Smooth muscle cell (in vitro differentiated cells): ENCODE data around the gene COPS9. TPM values are rescaled to one million over a fixed set of nuclear protein-coding genes. Genes with fewer than 3 reads are reported as not detected.

Source experiments
- DNase-seq: peaks from one replicate; lab custom pipeline; 2025; ENCODE audit not compliant: unreplicated experiment; lab: John Stamatoyannopoulos, UW
- H2AFZ ChIP-seq: fragments of 200-600 bp; sonication (generic); 2 replicates; pipeline ENCODE4 v1.6.0; 2016; ENCODE audit warnings: antibody characterized with exemption, low read depth, mild to moderate bottlenecking
- H3F3A ChIP-seq: fragments of 200-600 bp; sonication (generic); 2 replicates; pipeline ENCODE4 v1.6.0; 2017; ENCODE audit warnings: antibody characterized with exemption, low read depth
- H3K27ac ChIP-seq: fragments of 200-600 bp; sonication (generic); 2 replicates; pipeline ENCODE4 v1.5.1; 2016; ENCODE audit warnings: low read depth, mild to moderate bottlenecking
- H3K27me3 ChIP-seq: fragments of 200-600 bp; sonication (generic); 2 replicates; pipeline ENCODE4 v1.6.1; 2016; ENCODE audit warnings: low read depth, mild to moderate bottlenecking
- H3K36me3 ChIP-seq: fragments of 200-600 bp; sonication (generic); 2 replicates; pipeline ENCODE4 v1.5.1; 2016; ENCODE audit warnings: low read depth
- H3K4me1 ChIP-seq: fragments of 200-600 bp; sonication (generic); 2 replicates; pipeline ENCODE4 v1.5.1; 2016; ENCODE audit warnings: low read depth
- H3K4me2 ChIP-seq: fragments of 200-600 bp; sonication (generic); 2 replicates; pipeline ENCODE4 v1.6.0; 2016; ENCODE audit warnings: mild to moderate bottlenecking
- H3K4me3 ChIP-seq: fragments of 200-600 bp; sonication (generic); 2 replicates; pipeline ENCODE4 v1.5.1; 2016; ENCODE audit warnings: mild to moderate bottlenecking
- H3K79me2 ChIP-seq: fragments of 200-600 bp; sonication (generic); 2 replicates; pipeline ENCODE4 v1.6.0; 2016; ENCODE audit warnings: low read depth, mild to moderate bottlenecking
- H3K9ac ChIP-seq: fragments of 200-600 bp; sonication (generic); 2 replicates; pipeline ENCODE4 v1.6.0; 2016; ENCODE audit warnings: low read depth
- H3K9me3 ChIP-seq: fragments of 200-600 bp; sonication (generic); replicated peaks from 2 replicates; pipeline ENCODE4 v1.5.1; 2016; ENCODE audit warnings: low read depth
- H4K20me1 ChIP-seq: fragments of 200-600 bp; sonication (generic); 2 replicates; pipeline ENCODE4 v1.6.0; 2016; ENCODE audit warnings: low read depth
- CTCF ChIP-seq: fragments of 200-600 bp; sonication (generic); IDR thresholded peaks from 2 replicates; pipeline ENCODE4 v1.5.1; 2017; ENCODE audit warnings: borderline replicate concordance, mild to moderate bottlenecking, antibody characterized with exemption; ENCODE audit not compliant: insufficient read depth, poor library complexity, severe bottlenecking
- WGBS: methylation state at CpG from one replicate; pipeline ENCODE4 v1.1.7; 2016; ENCODE audit warnings: low lambda C conversion rate; 5-methylcytosine and 5-hydroxymethylcytosine counted together
- polyA plus RNA-seq: library from polyadenylated mRNA; unstranded; fragments of >200 nt; fragmentation: Nextera tagmentation; extraction: Ambion mirVana; gene quantifications from 2 replicates; pipeline ENCODE4 v1.2.1, GENCODE V29; 2016
- total RNA-seq: library from RNA; depleted of rRNA; stranded (reverse); fragments of >200 nt; gene quantifications from 2 replicates; pipeline ENCODE4 v1.2.3, GENCODE V29; 2014

COPS9 gene
- total and polyA plus RNA-seq, 2 experiments from 2014 or later = 157 to 296 TPM

DNA sequence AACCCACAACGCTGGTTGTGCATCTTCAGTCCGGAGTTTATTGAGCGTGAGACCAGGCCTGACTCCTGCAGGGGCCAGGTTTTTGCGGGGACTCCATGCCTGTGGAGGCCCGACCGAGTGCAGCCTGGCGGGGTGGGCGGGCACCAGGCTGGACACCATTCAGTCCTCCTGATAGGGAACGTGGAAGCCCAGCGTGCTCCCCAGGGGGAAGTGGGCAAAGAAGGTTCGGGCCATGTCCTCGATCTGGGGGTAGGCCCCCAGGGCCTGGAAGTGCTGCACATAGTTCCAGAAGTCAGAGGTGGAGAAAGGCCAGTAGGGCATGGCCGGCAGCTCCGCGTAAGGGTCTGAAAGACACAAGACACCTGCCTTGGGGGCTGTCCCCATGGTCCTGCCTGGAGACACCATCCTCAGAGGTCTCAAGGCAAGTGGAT is 2.9 kb upstream of the COPS9 start:
- Histone ChIP-seq H3K9ac (no peak overlapping the region), H3K4me1 (peaks cover 13% of the 10 kb centered on the region), H3K4me3 (no peak overlapping the region), H3F3A (no peaks in the 10 kb centered on the region), H3K79me2 (peaks cover 18% of the 10 kb centered on the region), H2AFZ (no peak overlapping the region), H3K27me3 (no peaks in the 10 kb centered on the region), H3K27ac (no peak overlapping the region), H3K9me3 (no peaks in the 10 kb centered on the region), H3K4me2 (no peak overlapping the region), H3K36me3 (no peaks in the 10 kb centered on the region), H4K20me1 (peaks cover 13% of the 10 kb centered on the region)
- no peak for TF ChIP-seq CTCF
- no peak for DNase-seq
- WGBS = 92% methylated on average over 15 of the region's 15 CpGs

- H3K9me3 ChIP-seq = no peaks in the 10 kb centered on the region
- TF ChIP-seq CTCF = no peak
- no peak overlapping the region for H3K27ac ChIP-seq
- H3K9ac ChIP-seq = no peak overlapping the region
- 89% methylated on average over 9 of the region's 9 CpGs for WGBS
- no peaks in the 10 kb centered on the region for H3F3A ChIP-seq
- no peak overlapping the region for H3K4me3 ChIP-seq
- no peak overlapping the region for H3K4me2 ChIP-seq
- H4K20me1 ChIP-seq = peaks cover 13% of the 10 kb centered on the region
- no peak overlapping the region for H2AFZ ChIP-seq
- H3K4me1 ChIP-seq = peaks cover 13% of the 10 kb centered on the region
- DNase-seq = no peak
- H3K27me3 ChIP-seq = no peaks in the 10 kb centered on the region
- no peaks in the 10 kb centered on the region for H3K36me3 ChIP-seq
- peaks cover 18% of the 10 kb centered on the region for H3K79me2 ChIP-seq
Measured at GRCh38 chr2:240138254-240138984, 2.3 kb upstream of the COPS9 start.

DNA sequence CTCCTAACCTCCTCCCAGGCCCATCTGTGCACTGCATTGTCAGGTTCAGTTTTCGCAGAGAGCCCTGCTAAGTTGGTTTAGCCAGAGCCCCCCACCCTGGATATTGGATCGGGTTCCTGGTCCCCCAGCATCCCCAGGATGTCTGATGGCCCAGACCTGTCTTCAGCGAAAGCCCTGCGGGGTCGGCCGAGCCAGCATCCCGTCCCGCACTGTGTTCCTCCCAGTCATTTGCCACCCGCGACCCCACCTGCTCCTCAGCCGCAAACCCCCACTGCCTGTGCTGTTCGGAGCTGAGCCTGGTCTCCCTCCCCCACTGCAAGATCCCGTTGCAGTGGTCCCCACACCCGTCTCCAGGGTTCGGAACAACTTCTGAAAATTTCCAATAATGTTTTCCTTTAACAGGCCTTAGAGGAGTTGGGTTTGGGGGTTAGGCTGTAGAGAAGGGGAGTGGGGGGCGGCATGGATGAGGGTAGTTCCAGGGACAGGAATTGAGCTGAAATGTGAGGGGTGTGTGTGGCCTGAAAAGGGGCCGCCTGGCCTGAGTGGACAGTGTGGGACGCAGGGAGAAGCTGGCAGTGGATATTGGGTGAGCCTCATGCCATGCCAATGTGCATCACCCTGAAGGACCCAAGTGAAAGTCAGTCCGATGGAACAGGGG is 1.6 kb upstream of the COPS9 start:
- no peak overlapping the region for H3K4me2 ChIP-seq
- H4K20me1 ChIP-seq = peaks cover 13% of the 10 kb centered on the region
- DNase-seq = no peak
- H3F3A ChIP-seq = no peaks in the 10 kb centered on the region
- WGBS = 93% methylated on average over 19 of the region's 19 CpGs
- no peak overlapping the region for H3K9ac ChIP-seq
- no peaks in the 10 kb centered on the region for H3K9me3 ChIP-seq
- H3K79me2 ChIP-seq = peaks cover 18% of the 10 kb centered on the region
- no peaks in the 10 kb centered on the region for H3K27me3 ChIP-seq
- H2AFZ ChIP-seq = no peak overlapping the region
- no peak overlapping the region for H3K4me3 ChIP-seq
- peaks cover 13% of the 10 kb centered on the region for H3K4me1 ChIP-seq
- TF ChIP-seq CTCF = no peak
- H3K36me3 ChIP-seq = peaks cover 1% of the 10 kb centered on the region
- H3K27ac ChIP-seq = no peak overlapping the region
